ENCODE data around the gene GABRE.

Gene GABRE

GRCh38 chrX:151974336-151975227 lies at the start of gene GABRE:
GABRE (minus strand) TSS chrX:151974676; CDS start chrX:151974625, 51 bp downstream.
- DNase-seq: no peak

- no peak for DNase-seq
Measured at GRCh38 chrX:152020888-152021287, 46.4 kb upstream of the GABRE start.

GRCh38 chrX:151999813-152000212 lies 25.3 kb upstream of the GABRE start:
- no peak for DNase-seq

GRCh38 chrX:151997539-151997938 lies 23.1 kb upstream of the GABRE start:
- DNase-seq: no peak

GRCh38 chrX:151996347-151996746 lies 21.9 kb upstream of the GABRE start:
- no peak for DNase-seq

- no peak for DNase-seq
Measured at GRCh38 chrX:151994476-151994875, 20.0 kb upstream of the GABRE start.

- DNase-seq: no peak
Measured at GRCh38 chrX:151988706-151989299, 14.3 kb upstream of the GABRE start.

GRCh38 chrX:151987108-151987507 lies 12.6 kb upstream of the GABRE start:
- no peak for DNase-seq

GRCh38 chrX:151985955-151986354 lies 11.5 kb upstream of the GABRE start:
- no peak for DNase-seq

GRCh38 chrX:151985531-151985930 lies 11.1 kb upstream of the GABRE start:
- DNase-seq: no peak

- DNase-seq: no peak
Measured at GRCh38 chrX:151984902-151985301, 10.4 kb upstream of the GABRE start.

- DNase-seq: no peak
Measured at GRCh38 chrX:151984328-151984727, 9.9 kb upstream of the GABRE start.

- DNase-seq: no peak
Measured at GRCh38 chrX:151983186-151983585, 8.7 kb upstream of the GABRE start.

GRCh38 chrX:151982222-151982621 lies 7.7 kb upstream of the GABRE start:
- DNase-seq: no peak

GRCh38 chrX:151981129-151981528 lies 6.7 kb upstream of the GABRE start:
- no peak for DNase-seq

- no peak for DNase-seq
Measured at GRCh38 chrX:151977923-151978322, 3.4 kb upstream of the GABRE start.

GRCh38 chrX:151977009-151977408 lies 2.5 kb upstream of the GABRE start:
- no peak for DNase-seq

- DNase-seq: no peak
Measured at GRCh38 chrX:151975736-151976275, 1.3 kb upstream of the GABRE start.

- DNase-seq: no peak
Measured at GRCh38 chrX:151975228-151975593, 735 bp upstream of the GABRE start.

GRCh38 chrX:151973851-151974335 lies 583 bp downstream of the GABRE start:
- no peak for DNase-seq

- no peak for DNase-seq
Measured at GRCh38 chrX:151973060-151973661, 1.3 kb downstream of the GABRE start.

GRCh38 chrX:151970661-151971060 lies 3.8 kb downstream of the GABRE start:
- DNase-seq: no peak

- DNase-seq: no peak
Measured at GRCh38 chrX:151970027-151970426, 4.4 kb downstream of the GABRE start.

GRCh38 chrX:151966236-151966635 lies 8.2 kb downstream of the GABRE start:
- no peak for DNase-seq

Data from activated T-cell treated with anti-CD3 and anti-CD28 coated beads for 4 hours (primary cell).